HG03039 (cell line): ENCODE results near the gene DNAH5.
"Not testable (repeated sequence)": the region's sequence is repeated elsewhere in the genome, so short reads cannot be mapped to it uniquely, and the experiment has no call there.

Source experiments
- ATAC-seq: cut with Tn5 transposase; IDR thresholded peaks from one replicate; pipeline ENCODE4 v1.9.1; 2021; ENCODE audit warnings: mild to moderate bottlenecking, moderate library complexity; ENCODE audit not compliant: unreplicated experiment

The DNAH5 gene

DNA sequence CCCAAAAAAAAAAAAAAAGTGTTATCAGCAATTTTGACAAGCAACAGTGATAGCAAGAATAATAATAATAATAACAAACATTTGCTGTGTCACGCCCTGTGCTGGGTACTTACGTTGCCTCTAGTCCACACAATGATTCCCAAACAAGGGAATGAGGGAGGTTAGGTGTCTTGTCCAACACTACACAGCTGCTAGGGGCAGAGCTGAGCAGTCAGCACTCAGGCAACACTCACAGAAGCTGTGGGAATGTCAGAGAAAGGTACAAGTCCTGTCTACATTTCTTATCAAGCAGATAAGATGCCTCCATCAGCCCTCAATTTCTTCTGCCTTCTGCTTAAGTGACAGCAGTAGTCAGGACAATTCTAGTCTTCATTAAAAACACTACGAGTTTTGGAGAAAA lies 111.0 kb downstream of the DNAH5 start:
- ATAC-seq = no peak

DNA sequence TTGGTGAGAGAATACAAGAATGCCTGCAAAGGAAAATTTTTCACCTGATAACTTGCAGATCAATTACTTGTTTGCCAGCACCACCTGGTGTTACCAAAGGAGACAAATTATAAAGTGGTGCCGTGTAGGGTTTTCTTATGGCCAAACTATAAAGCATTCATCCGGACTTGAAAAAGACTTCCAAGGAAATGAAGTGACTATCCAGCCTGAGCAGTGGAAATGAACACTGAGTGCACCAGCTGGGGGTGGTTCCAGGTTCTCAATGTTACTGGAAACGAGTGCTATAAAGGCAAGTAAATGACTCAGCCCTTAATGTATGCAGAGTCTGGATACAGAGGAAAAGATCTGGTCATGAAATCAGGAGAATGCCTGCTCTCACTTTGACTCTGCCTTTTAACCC lies 113.1 kb downstream of the DNAH5 start:
- ATAC-seq = no peak

DNA sequence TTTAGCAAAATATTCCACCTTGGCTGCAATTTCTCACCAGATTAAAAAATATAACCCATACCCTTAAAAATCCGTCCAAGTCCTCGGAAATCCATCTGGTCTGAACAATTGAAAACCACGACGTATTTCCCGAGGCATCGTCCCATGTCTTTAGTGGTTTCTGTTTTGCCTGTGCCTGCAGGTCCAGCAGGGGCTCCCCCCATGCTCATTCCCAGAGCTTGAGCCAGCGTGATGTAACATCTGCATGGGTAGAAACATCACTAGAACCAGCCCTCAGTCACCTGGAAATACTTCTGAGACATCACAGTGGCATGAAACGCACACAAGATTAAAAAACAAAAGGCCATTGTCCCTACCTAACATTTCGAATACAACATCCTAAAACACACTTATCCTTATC lies 114.0 kb downstream of the DNAH5 start:
- ATAC-seq = no peak

DNA sequence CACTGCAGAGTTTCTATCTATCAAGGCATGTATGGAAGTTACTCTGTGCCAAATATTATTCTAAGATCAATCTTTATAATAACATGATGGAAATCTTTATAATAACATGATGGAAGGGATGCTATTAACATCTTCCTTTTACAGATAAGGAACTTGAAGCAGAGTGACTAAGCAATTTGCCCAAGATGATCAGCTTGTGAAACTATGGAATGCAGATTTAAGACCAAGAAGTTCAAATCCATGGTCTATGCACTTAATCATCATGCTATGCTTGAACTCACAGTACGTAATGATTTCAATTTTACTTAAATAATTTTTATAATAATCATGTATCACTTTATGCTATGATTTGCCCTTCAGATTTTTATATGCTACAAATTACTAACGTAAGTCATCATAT lies 123.1 kb downstream of the DNAH5 start:
- ATAC-seq = no peak

DNA sequence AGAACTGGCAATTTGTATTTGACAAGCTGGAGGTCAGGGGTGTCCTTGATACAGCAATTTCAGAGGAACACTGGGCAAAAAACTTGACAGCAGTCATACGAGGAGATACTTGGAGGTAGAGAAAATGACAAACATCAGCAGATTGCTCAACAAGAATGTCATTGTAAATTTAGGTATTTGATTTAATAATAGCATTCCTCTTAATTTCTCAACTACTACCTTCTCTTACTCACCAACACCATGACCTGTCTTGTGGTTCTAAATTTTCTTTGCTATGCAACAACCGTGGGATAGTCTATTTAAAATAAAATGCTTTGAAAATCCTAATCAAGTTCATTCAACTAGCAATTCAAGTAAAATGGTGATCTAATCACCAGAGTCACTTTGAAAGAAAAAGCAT lies 128.4 kb downstream of the DNAH5 start:
- no peak for ATAC-seq

DNA sequence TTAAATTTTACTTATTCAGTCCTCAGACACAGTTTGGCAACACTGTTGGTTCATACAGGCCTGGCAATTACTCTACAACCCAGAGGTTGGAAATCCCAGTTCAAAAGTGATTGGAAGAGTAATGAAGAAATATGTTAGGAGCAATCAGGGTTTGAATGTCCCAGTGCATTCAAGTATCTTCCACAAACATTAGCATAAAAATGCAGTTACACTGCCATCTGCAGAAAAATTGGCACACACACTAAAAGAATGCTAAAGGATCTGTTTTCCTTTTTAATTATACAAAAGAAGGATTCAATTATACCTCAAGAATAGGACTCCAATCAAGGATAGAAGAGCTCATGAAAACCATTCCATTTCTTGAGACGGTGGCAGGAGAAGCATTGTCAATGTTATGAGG lies 130.2 kb downstream of the DNAH5 start:
- no peak for ATAC-seq

DNA sequence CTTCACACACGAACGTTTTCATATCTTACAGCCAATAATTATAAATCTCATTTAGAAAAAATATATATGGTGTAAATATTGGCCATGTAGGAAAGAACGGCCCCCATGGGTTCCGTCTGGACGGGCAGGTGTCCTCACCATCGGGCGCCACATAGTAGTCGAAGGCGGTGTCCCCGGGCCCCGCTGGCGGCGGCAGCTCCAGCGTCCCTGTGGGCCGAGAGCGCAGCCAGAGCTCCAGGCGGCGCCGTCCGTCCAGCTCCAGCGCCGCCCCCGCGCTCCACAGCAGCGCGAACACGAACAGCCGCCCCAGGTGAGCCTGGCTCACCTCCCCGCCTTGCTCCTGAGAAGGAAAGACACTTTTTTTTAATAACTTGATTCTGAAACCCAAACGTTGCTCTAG lies 134.6 kb downstream of the DNAH5 start:
- ATAC-seq = no peak

DNA sequence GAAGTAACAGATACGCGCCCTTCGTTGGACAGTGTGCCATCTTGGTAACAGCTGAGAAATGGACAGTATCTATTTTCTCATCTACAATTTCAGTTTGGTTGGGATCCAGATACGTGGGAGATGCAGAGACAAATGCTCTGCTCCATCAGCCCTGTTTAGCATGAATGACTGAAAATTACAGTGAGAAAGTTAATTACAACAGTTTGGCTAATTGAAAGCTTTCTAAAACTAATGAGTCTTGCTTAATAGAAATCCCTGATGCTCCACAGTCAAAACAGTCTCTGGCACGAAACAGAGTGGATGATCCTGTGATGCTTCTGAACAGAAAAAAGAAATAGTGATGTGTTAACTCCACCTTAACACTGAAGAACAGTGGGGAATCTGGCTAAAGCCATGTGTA lies 140.2 kb downstream of the DNAH5 start:
- no peak for ATAC-seq

DNA sequence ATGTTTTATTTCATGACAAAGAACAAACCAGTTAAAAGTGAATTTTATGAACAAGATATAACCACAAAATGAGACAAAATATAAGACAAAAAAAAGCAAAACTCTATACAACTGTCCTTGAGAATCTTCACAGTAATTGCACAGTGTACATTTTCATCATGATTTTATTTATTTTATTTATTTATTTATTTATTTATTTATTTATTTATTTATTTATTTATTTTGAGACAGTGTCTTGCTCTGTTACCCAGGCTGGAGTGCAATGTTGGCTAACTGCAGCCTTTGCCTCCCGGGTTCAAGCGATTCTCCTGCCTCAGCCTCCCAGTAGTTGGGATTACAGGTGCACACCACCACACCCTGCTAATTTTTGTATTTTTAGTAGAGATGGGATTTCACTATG lies 145.9 kb downstream of the DNAH5 start:
- ATAC-seq = not testable (repeated sequence)

DNA sequence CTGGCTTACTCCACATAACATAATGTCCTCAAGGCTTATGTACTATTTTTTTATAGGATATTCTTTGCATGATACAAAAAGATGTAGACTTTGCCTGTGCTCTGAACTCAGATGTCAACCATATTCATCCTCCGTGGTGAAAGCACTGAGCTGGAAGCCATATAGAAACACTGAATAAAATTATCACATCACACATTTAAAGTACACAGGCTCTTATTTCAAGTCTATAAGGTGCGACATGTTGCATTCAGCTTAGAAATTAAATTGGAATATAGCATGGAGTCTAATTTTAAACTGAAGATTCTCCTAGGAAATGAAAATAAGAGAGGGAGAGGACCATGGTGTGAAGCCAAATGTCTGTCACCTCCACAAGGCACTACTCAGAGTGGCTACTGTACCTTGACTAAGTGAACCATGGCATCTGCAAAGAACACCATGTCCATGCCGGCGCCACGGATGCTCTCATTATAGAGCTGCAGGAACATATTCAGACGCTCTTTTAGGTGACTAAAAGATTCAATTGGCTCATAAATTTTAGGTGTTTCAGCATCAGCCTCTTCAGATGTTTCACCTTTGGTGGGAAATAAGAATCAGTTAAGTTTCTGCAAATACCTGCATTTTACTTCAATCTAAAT lies 158.6 kb downstream of the DNAH5 start:
- ATAC-seq = no peak

DNA sequence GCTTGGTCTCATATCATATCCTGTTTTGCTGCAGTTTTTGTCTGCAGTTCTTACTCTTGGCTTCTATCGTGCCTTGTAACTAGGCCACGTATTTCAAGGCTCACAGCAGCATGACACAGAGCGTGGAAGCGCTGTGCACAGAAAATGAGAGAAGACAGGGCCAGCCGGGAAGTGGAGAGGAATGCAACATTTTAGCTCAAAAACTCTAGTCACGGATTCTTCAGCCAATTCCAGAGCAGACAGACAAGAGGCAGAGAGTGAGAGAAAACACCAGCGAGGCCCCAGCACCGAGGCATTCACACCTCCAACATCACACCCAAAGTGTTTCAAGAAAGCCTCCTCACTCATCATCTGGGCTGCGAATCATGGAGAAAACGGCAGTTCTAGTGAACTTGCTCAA lies 160.8 kb downstream of the DNAH5 start:
- no peak for ATAC-seq

DNA sequence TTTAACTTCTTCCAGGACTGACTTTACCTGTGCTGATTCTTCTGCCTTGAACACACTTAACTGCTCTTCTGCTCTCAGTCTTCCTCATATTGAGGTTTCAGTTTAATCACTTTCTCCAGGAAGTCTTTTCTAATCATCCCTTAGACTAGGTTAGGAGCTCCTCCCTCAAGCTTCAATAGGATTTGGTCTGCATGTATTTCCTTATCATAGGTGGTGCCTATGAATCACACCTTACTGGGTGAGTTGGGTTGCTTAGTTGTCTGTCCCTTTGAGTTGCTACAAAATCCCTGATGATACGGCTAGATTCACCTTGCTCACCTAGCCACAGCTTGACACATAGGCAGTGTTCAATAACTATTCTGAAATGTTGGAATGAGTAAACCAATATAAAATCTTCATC lies 164.4 kb downstream of the DNAH5 start:
- no peak for ATAC-seq

DNA sequence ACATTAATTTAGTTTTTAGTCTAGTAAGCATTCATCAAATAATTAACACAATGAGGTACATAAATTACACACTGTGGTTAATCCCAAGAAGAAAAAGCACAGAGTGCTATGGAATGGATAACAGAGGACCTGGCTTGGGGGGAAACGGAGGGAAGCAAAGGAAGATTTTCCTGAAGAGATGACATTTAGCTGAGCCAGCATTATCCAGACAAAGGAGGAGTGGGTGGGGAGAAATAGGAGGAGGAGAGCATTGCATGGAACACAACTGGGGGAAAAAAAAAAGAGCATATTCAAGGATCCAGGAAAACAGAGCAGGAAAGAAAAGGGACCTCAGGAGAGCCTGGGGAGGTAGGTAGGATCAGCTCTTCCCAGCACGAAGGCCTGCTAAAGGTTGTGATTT lies 170.8 kb downstream of the DNAH5 start:
- no peak for ATAC-seq

DNA sequence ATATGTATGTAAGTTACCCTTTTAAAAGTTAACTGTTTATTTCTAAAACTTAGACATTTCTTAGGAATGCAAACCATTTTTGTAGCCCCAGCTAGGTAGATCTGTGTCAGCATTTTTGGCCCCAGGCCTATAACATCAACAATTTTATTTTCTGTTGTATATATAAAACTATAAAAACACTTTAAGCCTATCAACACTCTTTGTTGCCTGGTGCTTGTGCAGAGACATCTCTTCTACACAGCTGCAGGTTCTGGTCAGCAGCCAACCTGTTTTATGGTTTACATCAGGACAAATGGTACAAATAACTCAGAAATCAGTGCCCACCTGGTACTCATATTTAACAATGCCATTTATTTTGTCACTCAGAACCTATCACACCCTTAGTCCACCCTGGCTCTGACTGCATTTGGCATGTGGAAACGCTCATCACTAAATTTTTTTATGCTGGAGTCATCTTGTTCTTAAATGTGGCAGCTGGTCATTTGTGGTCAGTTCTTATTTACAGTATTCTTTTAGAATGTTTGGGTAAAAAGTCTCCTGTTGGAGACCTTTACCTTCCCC lies 173.4 kb downstream of the DNAH5 start:
- no peak for ATAC-seq

DNA sequence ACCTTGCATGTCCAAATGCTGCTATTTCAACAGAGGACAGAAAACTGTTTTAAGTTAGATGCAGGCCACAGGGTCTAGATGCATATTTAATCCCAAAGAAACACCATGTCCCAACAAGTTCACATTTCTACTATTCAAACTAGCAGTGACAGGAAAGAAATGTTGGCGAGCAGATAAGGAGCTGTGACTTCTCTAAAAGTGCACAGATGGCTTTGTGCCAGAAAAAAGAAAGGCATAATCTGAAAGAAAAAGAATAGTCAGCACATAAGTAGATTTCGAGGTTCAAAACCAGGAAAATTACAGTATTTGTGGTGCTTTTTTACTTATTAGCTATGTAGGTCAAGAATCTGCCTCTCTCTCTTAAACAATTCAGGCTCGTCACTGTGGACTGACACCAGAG lies 178.3 kb downstream of the DNAH5 start:
- ATAC-seq = no peak

DNA sequence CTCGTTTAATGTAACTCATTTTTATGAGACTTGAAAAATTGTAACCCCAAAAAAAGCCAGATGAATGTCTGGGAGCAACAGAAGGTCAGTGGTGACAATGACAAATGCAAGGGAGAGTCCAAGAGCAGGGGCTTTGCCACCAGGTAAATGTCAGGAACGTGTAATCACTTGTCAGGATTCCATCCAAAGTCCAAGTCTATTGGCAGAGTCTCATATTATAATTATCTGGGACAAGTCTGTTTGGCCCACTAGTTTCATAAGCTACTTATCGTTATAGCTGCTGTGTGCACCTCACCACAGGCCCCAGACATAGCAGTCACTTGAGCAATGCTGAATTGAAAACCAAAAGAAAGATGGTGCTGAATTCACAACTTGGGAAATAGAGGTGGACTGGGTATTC lies 180.8 kb downstream of the DNAH5 start:
- no peak for ATAC-seq

DNA sequence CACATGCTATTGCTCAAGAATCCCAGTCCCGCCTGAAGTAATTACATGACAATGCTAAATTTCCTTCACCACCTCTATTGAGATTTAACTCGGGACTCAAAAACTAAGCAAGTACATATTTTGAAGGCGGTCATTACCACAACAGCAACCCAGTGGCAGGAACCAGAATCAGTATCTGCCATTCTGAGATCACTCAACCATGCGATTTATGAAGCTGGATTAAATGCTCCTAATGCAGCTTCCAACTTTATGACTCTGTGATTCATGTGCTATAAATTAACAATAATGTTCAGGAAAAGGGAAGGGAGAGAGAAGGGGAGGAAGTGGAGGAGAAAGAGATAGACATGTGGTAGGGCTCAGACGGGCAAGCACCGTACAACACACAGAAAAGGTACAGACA lies 194.7 kb downstream of the DNAH5 start:
- no peak for ATAC-seq

DNA sequence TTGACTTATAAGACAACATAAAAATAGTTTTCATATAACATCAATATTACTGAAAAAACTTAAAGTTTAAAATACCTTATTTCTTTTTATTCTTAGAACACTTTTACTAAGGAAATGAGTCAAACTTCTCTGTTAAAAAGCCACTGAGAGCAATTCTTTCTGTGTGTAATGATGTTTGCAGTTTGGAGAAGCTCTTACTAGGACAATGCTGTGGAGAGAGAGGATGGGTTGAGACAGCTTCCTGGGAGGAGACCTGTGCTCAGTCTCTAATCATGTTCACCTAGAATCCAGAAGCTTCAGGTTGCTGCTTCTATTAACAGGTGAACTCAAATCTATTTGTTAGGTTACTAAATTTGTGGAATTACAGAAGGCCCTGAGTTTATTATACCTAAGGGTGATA lies 198.5 kb downstream of the DNAH5 start:
- no peak for ATAC-seq

DNA sequence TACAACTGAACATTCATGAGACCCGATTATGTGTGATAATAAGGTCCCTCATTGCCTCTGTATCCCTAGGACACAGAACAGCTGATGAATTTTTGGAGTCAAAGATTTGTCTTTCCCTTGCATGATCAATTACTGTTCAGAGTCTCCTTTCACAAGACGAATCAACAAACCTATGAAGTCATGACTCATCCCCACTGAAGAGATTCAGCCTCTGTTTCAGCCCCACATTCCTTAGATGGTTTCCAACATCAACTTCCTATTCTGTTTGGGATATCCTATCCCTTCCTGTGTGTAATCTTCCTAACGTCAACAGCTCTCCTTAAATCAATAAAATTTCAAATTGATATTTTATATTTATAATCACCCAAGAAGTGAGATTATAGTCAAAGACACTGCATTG lies 199.0 kb downstream of the DNAH5 start:
- no peak for ATAC-seq

DNA sequence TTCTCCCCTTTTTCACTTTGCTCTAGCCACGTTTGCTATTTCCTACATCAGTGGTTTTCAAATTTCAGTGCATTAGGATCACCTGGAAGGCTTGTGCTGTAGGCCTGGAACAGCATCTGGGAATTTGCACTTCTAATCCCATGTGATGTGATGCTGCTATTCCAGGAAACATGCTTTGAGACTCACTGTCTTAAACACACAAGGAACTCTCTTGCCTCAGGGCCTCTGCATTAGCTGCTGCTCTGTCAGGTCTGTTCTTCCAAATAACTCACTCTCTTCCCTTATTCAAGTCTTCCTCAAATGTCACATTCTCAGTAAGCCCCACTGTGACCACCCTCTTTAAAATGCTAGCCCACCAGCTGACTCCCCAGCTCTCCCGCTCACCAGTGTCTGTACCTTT lies 204.0 kb downstream of the DNAH5 start:
- no peak for ATAC-seq

DNA sequence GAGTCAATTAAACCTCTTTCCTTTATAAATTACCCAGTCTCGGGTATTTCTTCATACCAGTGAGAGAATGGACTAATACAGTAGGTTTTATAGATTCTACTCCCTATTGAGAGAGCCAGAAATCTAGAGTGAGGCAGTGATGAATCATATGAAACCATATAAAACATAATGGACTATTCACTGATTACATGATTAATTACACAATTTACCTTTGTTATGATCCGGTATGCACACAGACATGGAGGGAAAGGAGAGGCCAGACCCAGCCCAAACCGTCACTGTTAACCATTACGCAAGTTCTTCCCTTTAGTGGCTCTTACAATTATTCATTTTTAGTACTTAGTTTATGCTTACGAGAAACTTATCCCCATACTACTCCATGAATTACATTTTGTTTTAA lies 205.0 kb downstream of the DNAH5 start:
- ATAC-seq = no peak

DNA sequence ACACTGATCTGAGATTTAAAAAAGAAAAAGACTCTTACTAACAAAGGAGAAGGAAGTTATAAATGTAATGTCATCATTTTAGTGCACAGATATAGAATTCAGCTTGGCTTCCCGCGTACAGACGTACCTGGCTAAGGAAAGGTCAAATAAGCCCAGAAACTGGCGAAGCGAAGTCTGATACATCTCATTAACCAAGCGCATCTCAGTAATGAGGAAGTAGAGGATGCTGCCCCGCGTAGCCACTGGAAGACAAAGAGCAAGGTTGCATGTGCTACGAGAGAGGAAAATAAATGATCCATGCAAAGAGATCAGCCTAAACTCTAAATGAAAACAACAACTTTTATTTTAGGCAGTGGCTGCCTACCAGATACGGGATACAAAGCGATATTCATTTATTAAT lies 208.8 kb downstream of the DNAH5 start:
- ATAC-seq = no peak

DNA sequence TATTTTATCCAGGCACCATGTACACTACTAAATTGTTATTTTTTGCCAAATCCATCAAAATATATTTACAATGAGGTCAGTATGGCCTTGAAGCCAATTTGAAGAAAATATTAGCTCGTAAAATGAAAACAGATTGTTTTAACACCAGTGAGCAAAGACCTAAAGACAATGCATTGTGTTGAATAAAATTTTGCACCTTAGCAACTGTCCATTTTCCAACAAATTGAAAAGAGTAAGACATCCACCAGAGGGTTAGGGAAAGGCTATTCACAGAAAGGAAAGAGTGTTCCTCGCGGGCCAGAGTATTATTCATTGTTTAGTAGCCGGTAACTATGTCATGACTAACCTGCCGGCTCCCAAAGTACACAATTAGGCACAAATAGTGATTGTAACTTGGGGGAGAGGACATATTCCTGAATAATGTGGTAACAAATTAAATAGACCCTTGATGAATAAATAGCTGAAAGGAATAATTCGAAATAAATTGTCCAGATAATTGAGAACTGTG lies 213.3 kb downstream of the DNAH5 start:
- ATAC-seq = no peak
